ENCODE measurements around the gene HNRNPUL1. TPM values are rescaled to one million over a fixed set of nuclear protein-coding genes. Genes with fewer than 3 reads are reported as not detected.

Gene HNRNPUL1
- total RNA-seq, 2 experiments from 2014 or later = 194 to 360 TPM

GRCh38 chr19:41318696-41319499, 54.7 kb downstream of the HNRNPUL1 start:
- H3K36me3 ChIP-seq (ENCODE audit: insufficient read depth, low read length) = peaks cover 83% of the 10 kb centered on the region

GRCh38 chr19:41319500-41320184, 55.5 kb downstream of the HNRNPUL1 start:
- no peak for TF ChIP-seq CTCF (conservative IDR thresholded peaks at IDR 0.05; ENCODE audit: low read length)
- TF ChIP-seq EZH2phosphoT487 (IDR thresholded peaks at IDR 0.05; ENCODE audit: borderline replicate concordance, low read depth, low read length) = no peak
- Histone ChIP-seq H3K27ac (ENCODE audit: low read depth, low read length, poor library complexity, severe bottlenecking) (no peak overlapping the region), H3K9me2 (ENCODE audit: insufficient read depth, low read length) (no peaks in the 10 kb centered on the region), H3K4me3 (ENCODE audit: low read depth, low read length, poor library complexity, severe bottlenecking) (no peak overlapping the region), H3K79me2 (ENCODE audit: insufficient read depth, low read depth, low read length) (no peaks in the 10 kb centered on the region), H3K4me1 (ENCODE audit: insufficient read depth, low read length, poor library complexity, severe bottlenecking) (peaks cover 5% of the 10 kb centered on the region), H3K36me3 (ENCODE audit: insufficient read depth, low read length) (peaks cover 85% of the 10 kb centered on the region), H3K4me2 (ENCODE audit: low read length) (no peak overlapping the region), H4K20me1 (ENCODE audit: insufficient read depth, low read length) (no peaks in the 10 kb centered on the region; the same call in 1 of the 2 replicates), H3K9me3 (ENCODE audit: low read length) (no peaks in the 10 kb centered on the region), H2AFZ (ENCODE audit: low read length) (no peak overlapping the region)
- ChIA-PET POLR2A (no interaction called here), CTCF (ENCODE audit: unreplicated experiment) (no interaction called here)
- DNase-seq (ENCODE audit: low spot score) = no peak
- intact Hi-C loops (cut with micrococcal nuclease; ENCODE audit: unreplicated experiment) = no loop called here
- no TSS peak for BruUV-seq (replicated peaks)

More at GRCh38 chr19:41318696-41319499, 54.7 kb downstream of the HNRNPUL1 start:
- Histone ChIP-seq H3K4me3 (ENCODE audit: low read depth, low read length, poor library complexity, severe bottlenecking) (no peak overlapping the region), H3K4me1 (ENCODE audit: insufficient read depth, low read length, poor library complexity, severe bottlenecking) (no peaks in the 10 kb centered on the region), H3K9me2 (ENCODE audit: insufficient read depth, low read length) (no peaks in the 10 kb centered on the region), H4K20me1 (ENCODE audit: insufficient read depth, low read length) (no peaks in the 10 kb centered on the region; the same call in 1 of the 2 replicates), H3K27ac (ENCODE audit: low read depth, low read length, poor library complexity, severe bottlenecking) (no peak overlapping the region), H3K4me2 (ENCODE audit: low read length) (no peak overlapping the region), H3K9me3 (ENCODE audit: low read length) (no peaks in the 10 kb centered on the region), H3K79me2 (ENCODE audit: insufficient read depth, low read depth, low read length) (no peaks in the 10 kb centered on the region), H2AFZ (ENCODE audit: low read length) (no peak overlapping the region)
- POLR2A ChIA-PET = no interaction called here
- no peak for TF ChIP-seq CTCF (conservative IDR thresholded peaks at IDR 0.05; ENCODE audit: low read length)
- TF ChIP-seq EZH2phosphoT487 (IDR thresholded peaks at IDR 0.05; ENCODE audit: borderline replicate concordance, low read depth, low read length) = no peak
- BruUV-seq (replicated peaks) = no TSS peak
- DNase-seq (ENCODE audit: low spot score) = no peak
- CTCF ChIA-PET (ENCODE audit: unreplicated experiment) = no interaction called here
- intact Hi-C loops (cut with micrococcal nuclease; ENCODE audit: unreplicated experiment) = no loop called here

GRCh38 chr19:41320185-41320518, 56.0 kb downstream of the HNRNPUL1 start:
- TF ChIP-seq CTCF (conservative IDR thresholded peaks at IDR 0.05; ENCODE audit: low read length) = no peak
- no peak for TF ChIP-seq EZH2phosphoT487 (IDR thresholded peaks at IDR 0.05; ENCODE audit: borderline replicate concordance, low read depth, low read length)
- intact Hi-C loops (cut with micrococcal nuclease; ENCODE audit: unreplicated experiment) = no loop called here
- Histone ChIP-seq H4K20me1 (ENCODE audit: insufficient read depth, low read length) (no peaks in the 10 kb centered on the region; the same call in 1 of the 2 replicates), H3K4me3 (ENCODE audit: low read depth, low read length, poor library complexity, severe bottlenecking) (no peak overlapping the region), H3K27ac (ENCODE audit: low read depth, low read length, poor library complexity, severe bottlenecking) (no peak overlapping the region), H3K9me2 (ENCODE audit: insufficient read depth, low read length) (no peaks in the 10 kb centered on the region), H3K9me3 (ENCODE audit: low read length) (no peaks in the 10 kb centered on the region), H3K79me2 (ENCODE audit: insufficient read depth, low read depth, low read length) (no peaks in the 10 kb centered on the region), H3K36me3 (ENCODE audit: insufficient read depth, low read length) (peaks cover 84% of the 10 kb centered on the region), H3K4me2 (ENCODE audit: low read length) (no peak overlapping the region), H3K4me1 (ENCODE audit: insufficient read depth, low read length, poor library complexity, severe bottlenecking) (peaks cover 10% of the 10 kb centered on the region), H2AFZ (ENCODE audit: low read length) (no peak overlapping the region)
- BruUV-seq (replicated peaks) = no TSS peak
- POLR2A ChIA-PET = no interaction called here
- CTCF ChIA-PET (ENCODE audit: unreplicated experiment) = no interaction called here
- DNase-seq (ENCODE audit: low spot score) = no peak

All from OCI-LY7 (cell line).